HG03159 (cell line): Measurements from ENCODE around the gene GFRA4.

Source experiments
- ATAC-seq: cut with Tn5 transposase; IDR thresholded peaks from one replicate; pipeline ENCODE4 v1.9.1; 2021; ENCODE audit warnings: mild to moderate bottlenecking, moderate library complexity; ENCODE audit not compliant: unreplicated experiment

The GFRA4 gene

DNA sequence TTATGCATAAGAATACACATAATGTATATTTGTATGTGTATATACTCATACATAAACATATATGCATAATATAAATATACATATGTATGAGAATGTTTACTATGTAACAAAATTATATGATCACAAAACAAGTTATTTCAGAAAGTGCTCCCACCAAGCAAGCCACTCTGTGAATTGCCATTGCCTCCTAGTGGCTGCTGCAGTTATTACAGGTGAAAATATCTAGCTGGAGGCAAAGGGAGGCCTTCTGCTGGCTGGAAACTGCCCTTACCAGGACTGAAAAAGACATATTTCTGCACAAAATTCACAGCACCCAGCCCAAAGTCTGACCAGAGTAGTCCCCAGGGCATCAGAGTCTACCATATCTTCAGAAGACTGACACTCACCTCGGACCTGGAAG lies 33.0 kb upstream of the GFRA4 start:
- ATAC-seq, result no peak

DNA sequence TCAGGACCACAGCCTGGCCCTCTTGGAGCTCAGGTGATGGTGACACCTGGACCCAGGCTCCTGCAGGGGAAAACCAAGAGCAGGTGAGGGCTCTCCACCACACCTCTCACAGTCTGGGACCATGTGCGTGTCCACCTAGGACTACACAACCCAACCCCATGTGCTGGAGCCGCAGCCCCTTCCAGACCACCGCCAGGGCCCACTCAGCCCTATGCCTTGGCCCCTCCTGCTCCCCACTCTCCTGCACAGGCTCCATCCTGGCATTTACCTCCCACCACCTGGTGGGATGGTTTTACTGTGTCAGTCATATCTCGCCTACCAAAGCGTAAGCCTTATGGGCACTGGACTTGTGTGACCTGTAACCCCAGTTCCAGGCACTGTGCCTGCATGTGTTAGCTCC lies 31.7 kb upstream of the GFRA4 start:
- no peak for ATAC-seq

DNA sequence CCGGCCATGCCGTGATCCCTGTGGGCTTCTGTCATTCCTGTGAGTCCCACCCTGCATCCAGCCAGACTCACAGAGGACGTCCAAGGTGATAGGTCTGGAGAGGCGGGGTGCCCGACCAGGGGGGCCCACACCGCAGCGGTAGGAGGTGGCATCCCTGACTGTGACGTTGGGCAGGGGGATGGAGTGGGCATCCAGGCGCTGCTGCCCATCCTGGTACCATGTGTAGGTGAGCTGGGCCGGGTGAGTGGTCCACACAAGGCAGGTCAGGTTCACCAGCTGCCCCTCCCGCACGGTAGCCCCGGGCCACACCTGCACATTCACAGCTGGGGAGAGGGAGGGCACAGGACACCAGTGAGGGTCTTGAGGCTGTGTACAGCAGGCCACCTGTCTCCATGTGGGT lies 30.2 kb upstream of the GFRA4 start:
- no peak for ATAC-seq

DNA sequence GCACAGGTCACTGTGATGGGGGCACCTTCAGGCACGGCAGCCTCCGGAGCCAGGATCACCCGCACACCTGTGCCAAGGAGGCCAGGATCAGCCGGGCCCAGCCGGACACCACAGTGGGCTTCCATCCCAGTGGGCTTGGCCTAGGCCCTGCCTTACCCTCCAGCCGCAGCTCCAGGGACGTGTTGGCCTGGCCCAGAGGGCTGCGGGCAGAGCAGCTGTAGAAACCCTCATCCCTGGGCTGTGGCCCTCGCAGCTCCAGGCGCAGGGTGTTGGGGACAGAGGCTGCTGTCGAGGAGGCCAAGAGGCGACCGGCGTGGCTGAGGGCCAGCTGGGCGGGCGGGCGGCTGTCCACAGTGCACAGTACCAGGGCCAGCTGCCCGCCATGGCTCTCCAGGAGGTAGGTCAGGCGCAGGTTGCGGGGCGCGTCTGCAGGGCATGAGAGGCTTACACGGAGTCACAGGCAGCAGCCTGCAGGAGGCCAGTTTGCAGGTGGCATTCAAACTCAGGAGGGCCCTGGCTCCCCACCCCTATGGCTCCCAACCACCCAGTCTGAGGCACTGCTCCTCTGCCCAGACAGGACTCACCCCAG lies 29.6 kb upstream of the GFRA4 start:
- no peak for ATAC-seq

DNA sequence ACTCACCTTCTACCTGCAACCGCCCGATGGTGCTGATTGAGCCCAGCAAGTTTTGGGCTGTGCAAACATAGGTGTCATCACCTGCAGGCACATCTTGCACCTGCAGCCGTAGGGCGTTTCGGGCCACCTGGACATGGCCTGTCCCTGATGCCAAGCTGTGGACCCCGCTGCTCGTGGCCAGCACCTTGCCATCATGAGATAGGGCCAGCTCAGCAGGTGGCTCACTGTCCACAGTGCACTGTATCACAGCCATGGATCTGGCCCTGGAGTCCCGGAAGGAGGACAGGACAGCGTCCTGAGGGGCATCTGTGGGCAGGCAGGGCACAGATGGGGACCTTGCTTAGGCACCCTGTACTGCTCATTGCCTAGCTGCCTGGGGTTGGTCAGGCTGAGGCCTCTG lies 28.7 kb upstream of the GFRA4 start:
- ATAC-seq, result no peak

DNA sequence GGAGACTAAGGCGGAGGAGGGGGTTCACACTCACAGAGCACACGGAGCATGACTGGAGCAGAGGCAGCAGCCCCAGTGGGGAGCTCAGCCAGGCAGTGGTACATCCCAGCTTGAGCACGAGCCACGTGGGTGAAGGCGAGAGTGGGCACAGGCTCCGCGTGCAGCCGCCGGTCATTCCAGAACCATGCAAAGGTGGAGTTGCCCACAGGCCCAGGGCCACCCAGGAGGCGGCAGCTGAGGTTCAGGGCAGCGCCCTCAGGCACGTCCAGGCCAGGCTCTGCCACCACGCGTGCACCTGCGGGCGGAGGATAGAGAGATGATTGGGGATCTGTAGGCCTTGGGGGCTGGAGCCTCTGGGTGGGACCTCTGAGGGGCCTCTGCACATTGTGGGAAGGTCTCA lies 28.1 kb upstream of the GFRA4 start:
- no peak for ATAC-seq

DNA sequence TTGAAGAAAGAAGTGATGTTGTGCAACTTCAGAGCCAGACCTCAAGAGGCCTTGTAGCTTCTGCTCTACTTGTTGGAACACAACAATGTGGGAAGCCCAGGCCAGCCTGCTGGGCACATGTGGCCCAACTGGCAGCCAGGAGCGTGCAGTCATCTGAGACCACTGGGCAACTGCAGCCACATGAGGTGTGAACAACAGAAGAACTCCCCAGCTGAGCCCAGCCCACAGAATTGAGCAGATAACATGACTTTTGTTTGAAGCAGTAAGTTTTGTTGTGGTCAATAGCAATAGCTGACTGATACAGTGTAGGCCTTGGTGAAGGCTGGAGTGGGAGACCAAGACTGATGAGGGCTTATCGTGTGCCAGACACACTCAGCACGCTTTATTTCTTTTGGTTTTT lies 27.2 kb upstream of the GFRA4 start:
- no peak for ATAC-seq

DNA sequence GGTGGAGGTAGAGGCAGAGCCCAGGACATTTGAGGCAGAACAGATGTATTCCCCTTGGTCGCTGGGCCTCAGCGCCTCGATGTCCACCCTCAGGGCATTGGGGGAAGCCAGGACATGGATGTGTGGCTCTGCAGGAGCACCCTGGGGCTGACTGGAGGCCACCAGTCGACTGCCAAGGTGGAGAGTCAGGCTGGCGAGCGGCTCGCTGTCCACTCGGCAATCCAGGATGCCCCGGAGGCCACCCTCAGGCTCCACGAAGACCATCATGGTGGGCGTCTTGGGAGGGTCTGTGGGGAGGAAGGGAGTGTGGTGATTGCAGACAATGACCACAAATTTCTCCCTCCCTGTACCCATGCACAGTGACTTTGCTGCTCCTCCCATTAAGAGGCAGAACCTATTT lies 26.8 kb upstream of the GFRA4 start:
- no peak for ATAC-seq

DNA sequence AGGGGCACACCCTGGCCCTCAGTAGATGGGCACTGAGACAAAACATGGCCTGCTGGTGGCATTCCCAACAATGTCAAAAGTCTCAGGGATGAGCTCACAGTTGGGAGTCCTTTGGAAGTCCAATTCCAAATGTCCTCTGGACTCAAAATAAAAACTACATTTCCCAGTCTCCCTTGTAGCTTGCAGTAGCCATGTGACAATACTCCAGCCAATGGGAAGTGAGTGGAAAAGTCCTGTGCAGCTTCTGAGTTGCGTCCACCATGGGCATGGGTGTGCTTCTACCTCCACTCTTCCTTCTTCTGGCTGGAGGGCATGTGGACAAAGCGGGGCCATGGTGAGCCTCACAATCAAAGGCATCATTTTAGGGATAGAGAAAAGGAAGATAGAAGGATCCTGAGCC lies 24.5 kb upstream of the GFRA4 start:
- ATAC-seq, result no peak

DNA sequence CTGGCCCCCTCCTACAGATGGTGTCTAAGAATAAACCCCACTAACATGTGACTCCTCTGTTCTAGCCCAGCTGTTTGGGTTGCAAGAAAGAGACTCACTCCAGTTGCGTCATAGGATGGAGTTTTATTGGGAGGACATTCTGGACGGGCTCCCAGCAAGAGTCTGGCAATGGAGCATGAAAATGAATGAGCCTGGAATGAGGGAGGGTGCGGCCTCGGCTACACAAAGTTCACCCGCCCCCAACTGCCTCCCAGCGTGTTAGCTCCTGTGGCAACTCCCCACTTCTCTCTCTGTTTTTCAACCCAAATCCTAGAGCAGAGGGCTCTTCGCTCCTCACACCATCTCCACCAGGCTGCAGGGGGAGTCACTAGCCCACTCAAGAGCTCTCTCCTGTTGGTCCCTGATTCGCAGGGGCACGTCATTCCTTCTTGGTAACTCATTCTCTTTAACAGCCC lies 23.7 kb upstream of the GFRA4 start:
- ATAC-seq, result no peak

DNA sequence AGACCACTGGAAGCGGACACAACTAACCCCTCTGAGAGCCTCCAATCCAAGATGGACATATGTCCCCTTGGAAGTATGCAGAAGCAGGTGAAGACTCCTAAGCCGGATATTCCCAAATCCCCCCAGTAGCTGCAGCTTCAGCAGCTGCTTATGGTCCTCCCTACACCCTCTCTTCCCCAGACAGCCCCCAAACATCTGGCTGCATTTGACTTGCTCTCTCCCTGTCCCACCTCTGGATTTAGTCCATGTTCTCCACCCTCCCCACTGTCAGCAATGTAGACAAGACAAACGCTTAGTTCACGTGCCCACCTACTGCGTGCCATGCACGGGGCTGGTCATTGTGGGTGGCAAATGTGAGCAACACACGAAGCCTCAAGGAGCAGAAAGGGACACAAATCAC lies 23.2 kb upstream of the GFRA4 start:
- no peak for ATAC-seq

DNA sequence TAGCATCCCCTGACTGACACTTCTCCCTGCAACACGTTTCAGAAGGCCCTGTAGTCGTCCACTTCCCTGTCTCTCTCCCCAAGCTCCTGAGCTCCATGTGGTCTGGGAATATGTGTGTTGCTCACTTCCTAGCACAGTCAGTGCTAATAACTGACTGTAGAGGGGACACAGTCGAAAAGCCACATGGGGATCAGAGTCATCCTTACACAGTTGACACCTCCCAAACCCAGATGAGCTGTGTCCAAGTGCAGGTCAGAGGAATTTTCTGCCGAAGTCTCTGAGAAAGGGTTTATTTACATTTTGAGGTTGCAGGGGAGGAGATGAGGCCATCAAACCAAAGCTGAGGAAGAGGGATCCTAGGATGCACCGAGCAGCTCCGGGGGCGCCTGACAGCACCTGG lies 22.1 kb upstream of the GFRA4 start:
- no peak for ATAC-seq

DNA sequence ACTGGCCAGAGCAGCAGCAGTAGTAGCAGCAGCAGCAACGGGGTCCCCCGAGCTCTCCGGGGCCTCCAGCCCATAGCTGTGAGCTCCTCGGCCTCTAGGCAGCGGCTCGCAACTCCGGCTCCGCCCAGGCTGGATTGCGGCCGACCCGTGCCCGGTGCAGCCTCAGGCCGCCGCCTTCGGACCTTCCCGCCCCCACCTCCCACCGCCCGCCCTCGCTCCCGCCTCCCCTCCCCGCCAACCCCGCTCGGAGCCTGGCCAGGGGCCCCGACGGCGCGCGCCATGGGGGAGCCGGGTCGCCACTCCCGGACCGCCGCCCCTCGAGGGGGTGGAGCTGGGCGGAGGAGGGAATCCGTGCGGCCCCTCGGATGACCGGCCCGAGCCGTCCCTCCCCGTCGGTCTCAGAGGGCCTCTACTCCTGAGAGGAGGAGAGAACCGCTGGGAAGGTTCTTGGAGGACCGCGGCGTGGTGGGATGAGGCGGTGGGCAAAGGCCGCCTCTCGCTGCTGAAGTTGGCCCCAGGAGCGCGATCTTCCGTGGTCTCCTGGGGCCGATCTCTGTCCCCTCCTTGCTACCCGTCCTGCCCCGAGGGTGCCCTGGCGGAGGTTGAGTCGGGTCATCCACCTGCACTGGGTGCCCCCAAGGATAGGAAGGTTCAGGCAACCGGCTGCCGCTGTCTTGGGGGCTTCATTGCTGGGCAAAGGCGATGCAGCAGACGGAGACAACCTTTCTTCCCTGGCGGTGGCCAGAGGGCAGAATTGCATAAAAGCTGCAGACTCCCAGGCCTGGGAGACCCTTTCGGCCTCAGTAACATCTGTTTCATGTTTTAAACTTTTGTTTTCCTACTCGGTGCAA lies 19.0 kb upstream of the GFRA4 start, which contains the start of gene ADAM33:
ADAM33 (minus strand) TSS at position 80 of the 851 bp plus-strand sequence; CDS start at position 74, 6 bp downstream.
- ATAC-seq, result no peak

DNA sequence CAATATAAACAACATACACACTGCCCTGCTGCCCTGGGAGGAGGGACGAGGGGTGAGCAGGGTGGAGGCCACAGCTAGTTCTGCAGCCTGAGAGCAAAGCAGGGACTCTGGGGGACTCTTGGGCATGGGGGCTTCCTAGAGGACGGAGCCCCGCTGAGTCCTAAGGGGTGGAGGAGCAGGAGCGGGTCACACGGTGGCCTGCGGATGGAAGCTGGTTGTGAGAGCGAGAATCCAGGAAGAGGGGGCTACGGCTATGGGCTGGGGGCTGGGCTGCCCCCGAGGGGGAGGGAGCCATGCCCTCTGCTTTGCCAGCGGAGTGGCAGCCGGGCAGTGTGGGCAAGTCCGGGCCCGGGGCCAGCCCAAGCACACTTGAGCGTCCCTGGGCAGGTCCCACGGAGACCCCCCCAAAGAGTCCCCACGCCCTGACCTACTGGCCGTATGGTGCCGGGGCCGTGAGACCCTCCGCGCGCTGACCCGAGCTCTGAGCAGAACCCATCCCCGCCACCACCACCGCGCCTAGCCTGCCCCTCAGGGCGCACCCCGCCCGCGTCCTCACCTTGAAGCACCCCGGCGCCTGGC lies 18.2 kb upstream of the GFRA4 start:
- no peak for ATAC-seq

DNA sequence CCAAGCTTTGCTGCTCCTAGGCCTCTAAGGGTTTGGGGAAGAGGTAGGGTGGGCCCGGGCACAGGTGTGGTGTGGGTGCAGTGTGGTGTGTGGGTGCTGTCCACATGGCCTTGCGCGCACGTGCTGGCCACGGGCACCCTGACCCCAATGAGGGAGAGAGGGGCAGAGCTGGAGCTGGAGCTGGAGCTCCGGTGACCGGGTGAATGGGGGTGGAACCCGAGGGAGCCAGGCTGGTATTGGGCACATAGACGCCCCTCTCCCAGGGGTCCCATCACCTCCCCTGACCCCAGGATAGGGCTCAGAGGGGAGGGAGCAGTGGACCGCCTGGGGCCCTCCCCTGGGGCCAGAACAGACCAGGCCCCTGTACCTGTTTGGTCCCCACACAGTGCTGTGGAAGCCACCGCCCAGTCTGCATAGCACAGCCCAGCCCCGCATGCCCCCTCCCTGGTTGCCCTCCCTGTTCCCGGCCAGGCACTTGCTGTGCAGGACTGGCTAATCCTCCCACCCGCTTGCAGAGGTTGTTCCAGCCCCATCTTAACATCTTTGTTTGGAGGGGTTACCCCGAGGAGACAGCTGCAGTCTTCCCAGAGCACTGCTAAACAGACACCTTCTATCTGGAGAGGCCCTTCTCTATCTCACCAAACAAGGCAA lies 17.6 kb upstream of the GFRA4 start:
- no peak for ATAC-seq

DNA sequence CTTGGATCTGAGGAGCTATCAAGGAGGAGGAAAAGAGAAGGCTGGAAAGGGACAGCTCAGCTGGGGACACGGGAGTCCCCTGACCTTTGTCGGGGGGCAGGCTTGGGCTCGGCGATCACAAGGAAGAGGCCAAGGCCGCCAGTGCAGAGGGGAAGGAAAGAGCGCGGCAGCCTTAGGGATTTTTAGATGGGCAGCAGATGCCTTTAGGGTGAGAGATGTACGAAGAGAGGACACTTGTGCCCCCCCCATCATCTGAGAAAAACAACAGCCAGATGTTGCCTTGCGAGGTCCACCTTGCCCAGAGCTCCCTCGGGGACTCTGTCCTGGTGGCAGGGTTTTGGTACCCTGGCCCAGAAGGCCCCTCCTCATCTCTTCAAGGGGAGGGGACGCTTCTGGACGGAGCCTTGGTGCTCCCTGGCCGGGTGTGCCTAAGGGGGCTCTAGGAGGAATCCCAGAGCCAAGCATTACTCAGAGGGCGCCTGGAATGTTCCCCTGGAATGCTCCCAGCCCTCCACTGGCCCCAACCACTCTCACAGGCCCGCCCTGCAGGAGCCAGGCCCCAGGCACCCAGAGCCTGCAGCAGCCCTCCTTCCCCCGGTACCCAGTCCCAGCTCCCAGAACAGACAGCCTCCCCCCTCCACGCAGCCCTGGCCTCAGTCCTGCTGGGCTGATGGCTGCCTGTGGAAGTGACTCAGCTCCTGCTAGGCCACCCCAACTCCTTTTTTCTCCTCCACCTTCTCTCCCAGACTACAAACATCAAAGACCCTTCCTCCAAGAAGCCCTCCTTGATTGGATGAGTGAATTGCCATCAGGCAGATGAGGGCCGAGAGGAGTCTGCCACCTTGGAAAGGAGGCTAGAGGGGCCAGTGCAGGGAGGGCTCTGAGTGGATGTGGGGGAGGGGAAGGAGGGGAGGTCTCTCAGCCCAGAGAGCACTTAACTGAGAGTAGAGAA lies 16.8 kb upstream of the GFRA4 start:
- no peak for ATAC-seq

DNA sequence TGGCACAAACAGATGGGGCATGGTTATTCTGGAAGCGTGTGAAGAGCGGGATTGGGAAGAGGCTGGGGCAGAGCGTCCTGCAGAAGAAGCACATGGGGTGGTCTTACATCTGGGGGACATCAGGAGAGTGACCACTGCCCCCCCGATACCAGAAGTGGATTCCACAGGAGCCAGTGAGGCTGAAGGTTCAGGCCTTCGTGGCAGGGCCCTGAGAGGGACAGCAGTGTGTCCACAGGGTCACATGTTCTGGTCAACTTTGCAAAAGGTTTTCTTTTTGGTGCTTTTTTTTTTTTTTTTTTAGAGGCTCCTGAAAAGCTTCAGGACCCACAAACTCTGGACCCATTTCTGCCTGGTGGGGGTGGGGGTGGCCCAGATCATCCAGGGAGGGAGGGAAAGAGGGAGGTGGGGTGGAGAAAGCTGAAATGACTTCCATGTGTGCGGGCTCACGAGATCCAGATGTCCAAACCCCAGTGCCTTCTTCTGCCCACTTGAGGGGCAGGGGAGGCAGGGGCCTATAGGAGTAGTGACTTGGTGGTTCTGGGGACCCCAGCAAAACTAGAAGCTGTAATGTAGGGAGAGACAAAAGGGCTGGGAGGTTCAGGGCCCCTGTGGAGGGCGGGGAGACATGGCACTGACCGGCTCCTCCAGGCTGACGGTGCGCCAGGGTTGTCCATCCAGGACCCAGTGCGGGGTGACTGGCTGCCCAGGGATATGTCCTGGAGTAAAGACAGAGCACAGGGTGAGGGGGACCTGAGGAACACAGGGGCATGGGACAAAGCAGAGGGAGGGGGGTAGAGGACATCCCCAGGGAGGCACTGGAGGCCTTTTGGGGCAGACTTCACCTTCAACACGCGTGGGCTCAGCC lies 15.9 kb upstream of the GFRA4 start:
- no peak for ATAC-seq

DNA sequence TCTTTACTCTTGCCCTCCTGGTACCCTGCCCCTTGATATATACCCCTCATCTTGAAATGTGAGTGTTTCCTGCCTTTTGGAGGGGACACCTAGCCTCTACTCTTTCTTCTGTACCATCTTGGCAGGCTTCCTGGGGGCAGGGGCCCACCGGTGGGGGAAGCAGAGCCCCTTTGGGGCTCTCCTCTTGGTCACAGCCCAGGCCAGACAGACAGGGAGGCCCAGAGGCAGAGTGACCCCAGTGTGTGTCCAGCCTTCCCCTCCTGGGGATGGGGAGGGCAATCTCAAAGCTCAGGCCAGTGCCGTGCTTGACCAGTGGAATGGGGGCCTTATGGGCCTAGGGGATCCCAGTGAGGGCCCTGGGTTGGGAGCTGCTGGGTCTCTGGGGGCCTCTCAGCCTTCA lies 15.0 kb upstream of the GFRA4 start:
- ATAC-seq, result no peak

DNA sequence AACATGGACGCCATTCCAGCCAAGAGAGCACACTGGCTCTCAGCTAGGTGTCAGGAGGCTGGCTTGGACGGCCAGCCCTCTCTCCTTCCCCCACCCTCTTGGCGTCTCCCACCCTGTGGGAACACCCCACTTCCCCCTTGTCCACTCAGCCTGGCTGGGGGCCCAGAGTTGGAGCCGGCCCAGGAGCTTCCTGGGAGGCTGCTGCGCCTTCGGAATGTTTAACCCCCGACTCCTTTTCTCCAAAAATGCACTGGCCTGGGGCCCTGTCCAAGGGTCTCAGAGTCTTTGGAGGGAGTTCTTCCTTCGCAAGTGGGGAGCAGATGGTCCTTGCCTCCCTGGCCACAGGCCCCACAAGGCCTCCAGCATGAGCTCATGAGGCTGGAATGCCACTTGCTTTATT lies 14.5 kb upstream of the GFRA4 start:
- ATAC-seq, result no peak
